LHCN-M2 (cell line): Measurements from ENCODE around the gene SHROOM1. TPM values are rescaled to one million over a fixed set of nuclear protein-coding genes. Genes with fewer than 3 reads are reported as not detected.
"Not testable (repeated sequence)": the region's sequence is repeated elsewhere in the genome, so short reads cannot be mapped to it uniquely, and the experiment has no call there.

Experiments used
- DNase-seq: peaks from one replicate; pipeline ENCODE4 v3.0.0-alpha.2; 2012; ENCODE audit warnings: low read depth
- polyA plus RNA-seq: library from polyadenylated mRNA; unstranded; fragments of >200 nt; gene quantifications from one replicate; pipeline ENCODE4 v1.2.1, GENCODE V29; 2012; ENCODE audit warnings: missing spikeins
- total RNA-seq: library from RNA; depleted of rRNA; stranded (reverse); fragments of >200 nt; gene quantifications from 2 replicates; pipeline ENCODE4 v1.2.3, GENCODE V29; 2014; rRNA removed

The SHROOM1 gene, protein sequence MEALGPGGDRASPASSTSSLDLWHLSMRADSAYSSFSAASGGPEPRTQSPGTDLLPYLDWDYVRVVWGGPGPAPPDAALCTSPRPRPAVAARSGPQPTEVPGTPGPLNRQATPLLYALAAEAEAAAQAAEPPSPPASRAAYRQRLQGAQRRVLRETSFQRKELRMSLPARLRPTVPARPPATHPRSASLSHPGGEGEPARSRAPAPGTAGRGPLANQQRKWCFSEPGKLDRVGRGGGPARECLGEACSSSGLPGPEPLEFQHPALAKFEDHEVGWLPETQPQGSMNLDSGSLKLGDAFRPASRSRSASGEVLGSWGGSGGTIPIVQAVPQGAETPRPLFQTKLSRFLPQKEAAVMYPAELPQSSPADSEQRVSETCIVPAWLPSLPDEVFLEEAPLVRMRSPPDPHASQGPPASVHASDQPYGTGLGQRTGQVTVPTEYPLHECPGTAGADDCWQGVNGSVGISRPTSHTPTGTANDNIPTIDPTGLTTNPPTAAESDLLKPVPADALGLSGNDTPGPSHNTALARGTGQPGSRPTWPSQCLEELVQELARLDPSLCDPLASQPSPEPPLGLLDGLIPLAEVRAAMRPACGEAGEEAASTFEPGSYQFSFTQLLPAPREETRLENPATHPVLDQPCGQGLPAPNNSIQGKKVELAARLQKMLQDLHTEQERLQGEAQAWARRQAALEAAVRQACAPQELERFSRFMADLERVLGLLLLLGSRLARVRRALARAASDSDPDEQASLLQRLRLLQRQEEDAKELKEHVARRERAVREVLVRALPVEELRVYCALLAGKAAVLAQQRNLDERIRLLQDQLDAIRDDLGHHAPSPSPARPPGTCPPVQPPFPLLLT
- 13.3 and 13.4 TPM in 2 replicates for total RNA-seq
- 8.5 TPM for polyA plus RNA-seq

DNA sequence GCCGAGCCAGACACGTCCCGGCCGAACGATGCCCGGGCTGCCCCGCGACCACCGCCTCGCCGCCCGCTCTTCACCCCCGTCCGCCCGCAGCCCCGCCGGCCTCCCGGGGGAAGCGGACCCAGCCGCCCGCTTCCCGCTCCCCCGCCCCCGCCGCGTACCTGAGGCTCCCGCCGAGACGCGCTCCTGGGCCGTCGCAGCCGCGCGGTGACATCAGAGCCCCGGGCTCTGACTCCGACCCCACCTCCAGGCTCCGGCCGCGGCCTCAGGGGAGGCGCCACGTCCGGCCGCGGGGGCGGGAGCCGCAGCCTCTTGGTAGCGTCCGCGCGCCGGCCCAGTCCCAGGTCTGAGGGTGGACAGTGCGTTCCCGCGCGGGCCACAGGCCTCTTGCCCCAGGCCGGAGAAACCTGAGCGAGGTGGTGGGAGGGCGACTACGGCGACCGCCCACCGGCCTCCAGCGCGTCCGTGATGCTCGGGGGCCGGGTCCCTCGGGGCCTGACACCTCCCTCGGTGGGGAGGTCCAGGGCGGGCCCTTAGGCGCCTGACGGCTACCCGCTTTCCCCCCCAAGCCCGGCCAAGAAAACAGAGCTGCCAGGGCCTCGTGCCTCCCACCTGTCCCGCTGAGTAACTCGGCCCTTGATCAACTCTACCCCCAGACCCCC is at the start of gene SHROOM1:
Gene SHROOM1, minus strand, starts transcription at position 212 of the 659 bp plus-strand sequence. CDS start 4,507 bp downstream, outside the sequence.
- peak; percentile 40 for DNase-seq

DNA sequence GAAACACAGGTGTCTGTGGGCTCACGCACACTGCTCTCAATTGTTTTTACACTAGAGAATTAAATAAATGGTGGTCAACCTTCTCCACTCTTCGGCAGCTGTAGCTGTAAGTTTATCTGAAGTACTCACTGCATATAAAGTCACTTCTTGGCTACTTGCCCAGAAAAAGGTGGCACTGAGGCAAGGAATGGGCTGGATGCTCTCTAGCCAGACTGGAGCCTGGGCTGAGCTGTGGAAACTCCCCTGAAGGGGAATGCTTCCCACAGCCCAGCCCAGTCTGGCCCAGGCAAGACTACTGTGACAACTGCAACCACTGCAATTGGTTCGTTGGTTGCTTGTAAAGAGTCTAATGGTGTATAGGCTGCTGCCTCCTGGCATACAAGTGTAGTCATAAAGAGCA is 47.5 kb upstream of the SHROOM1 start:
- peak; percentile 69 for DNase-seq

DNA sequence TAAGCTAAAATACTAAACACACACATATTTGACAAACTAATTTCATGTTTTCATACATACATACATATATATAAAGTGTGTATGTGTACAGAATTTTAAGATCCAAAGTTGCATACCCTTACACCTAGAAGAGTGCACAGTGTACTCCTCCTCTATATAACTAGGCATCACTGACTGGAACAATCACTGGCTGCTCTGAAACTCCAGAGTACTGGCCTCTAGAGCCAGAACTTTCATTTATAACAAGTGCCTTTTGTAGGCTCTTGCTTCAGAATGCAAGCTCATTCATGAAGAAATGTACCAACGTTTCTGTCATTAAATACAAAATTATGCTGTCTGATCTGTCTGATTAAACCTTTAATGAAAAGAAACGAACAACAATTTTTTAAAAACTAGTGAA is 47.0 kb upstream of the SHROOM1 start:
- no peak for DNase-seq

DNA sequence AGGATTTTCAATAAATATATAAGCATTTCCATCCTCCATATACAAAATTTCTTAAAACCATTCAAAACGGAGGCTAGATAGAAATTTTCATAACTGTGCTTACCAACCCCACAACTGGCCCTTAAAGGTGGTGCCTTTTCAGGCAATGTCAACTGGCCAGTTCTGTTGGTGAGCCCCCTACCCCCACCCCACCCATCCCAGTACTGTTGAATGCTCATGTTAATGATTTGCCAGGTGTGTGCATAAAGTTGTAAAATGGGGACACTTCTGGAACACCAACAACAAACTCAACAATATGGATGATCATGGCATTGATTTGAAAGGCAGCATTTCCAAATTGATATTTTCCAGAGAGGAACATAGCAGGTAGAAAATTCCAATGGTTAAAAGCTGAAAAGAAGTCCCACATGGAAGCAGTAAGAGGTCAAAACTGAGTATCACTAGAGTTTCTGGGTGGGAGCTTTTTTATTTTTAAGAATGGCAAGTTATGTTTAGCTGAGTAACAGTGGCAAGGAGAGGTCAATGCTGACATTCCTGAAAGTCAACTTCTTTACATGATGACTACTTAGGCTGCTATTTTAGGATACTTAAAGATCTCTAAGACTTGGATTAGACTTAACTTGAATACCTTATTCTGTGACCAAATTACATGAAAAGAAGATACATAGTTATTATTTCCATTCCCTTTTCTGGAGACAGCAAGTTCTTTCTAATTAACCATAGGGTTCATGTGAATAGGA is 45.7 kb upstream of the SHROOM1 start:
- DNase-seq = no peak

DNA sequence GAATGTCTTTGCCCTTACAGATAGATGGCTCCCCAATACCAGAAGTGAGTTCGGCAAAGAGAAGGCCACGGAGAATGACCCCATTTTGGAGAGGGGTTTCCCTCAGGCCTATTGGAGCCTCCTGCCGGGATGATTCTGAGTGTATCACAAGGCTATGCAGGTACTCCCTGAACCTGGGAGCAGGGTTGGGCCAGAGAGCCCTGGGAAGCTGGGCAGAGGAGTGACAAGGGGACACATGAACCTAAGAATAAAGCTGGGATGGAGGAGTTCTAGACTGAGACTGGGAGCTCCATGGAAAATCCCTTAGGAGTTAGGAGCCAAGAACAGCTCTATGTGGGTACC is 43.5 kb upstream of the SHROOM1 start:
- DNase-seq = no peak

DNA sequence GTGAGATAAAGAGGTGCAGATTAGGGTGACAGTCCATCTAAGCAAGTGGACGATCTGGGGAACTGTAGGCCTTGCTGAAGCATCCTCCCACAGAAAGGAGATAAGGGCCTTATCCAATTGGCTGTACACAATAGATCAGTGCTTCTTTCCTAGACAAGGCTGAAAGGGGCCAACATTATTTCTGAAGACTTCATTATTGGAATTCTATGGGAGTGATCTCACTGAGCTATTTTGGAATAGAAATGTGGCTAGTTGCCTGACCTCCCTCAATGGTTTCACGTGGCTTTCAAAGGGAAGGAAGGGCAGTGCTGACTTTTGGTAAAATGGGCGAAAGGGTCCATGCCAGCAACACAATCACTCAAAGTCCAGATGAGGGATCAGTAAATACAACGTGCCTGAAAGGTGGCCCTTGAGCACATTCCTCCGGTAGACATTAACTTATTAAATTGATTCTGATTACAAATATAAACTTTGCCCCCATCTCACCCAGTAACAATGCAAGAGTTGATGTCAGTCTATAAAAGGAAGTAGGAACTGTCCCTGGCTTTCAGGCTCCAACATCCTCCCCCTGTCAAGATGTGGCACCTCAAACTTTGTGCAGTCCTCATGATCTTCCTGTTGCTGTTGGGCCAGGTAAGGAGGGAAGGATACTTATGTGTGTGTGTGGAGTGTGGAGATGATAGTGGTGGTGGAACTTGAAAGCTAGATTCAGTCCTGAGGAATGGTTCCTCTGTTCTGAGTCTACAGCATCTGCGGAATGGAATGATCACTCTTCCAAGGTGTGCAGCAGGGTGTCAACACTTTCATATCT is 42.9 kb upstream of the SHROOM1 start, which contains the start of gene LEAP2:
Gene LEAP2, plus strand, starts transcription at position 550 of the 811 bp plus-strand sequence. Its CDS starts 27 bp downstream, at position 577.
- DNase-seq = no peak

DNA sequence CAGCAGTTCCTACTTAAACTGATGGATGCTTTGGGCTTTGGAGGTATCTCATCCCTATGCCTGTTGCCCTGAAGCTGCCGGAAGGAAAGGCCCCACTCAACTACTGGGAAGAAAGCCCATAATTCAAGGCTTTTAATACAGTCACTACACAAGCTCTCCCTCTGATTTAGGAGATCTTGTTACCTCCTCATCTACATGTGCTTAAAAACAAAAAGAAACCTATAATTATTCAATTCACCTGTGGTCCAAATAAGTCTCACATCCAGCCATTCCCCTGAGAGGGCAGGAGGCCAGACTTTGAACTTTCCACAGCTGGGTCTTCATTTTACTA is 42.3 kb upstream of the SHROOM1 start:
- no peak for DNase-seq

DNA sequence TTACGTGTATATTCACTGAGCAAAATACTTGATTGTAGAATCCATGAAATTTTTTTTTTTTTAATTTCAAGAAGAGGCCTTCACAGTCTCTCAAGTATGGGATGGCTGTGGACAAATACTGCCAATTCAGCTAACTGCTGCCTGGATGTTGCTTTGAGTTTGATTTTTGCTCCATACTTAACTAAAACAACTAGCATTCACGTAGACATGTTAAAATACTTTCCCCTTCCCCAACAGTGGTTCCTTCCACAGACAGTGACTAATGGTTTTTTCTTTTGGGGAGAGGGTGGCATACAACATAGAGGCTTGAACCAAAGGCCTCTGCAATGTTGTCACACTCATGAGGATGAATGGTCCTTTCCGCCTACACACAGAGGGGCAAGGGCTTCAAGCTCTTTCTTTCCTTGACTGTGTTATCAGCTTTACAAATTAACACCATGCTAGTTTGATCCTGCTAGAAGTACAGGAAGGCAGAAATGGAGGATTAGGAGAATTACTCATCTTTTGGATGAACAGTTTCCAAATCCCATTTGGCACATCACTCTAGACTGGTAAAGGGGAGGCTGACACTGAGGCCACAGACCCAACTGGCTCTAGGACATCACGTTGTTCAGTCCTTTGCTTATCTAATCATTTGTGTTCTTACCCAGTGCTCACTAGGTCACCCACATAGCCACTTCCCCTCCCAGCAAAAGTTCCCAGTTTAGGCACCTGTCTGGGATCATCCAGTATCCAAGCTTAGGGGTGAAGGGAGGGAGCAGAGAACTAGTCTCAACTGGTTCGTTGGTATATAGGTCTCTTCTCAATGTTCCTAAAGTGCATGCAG is 41.2 kb upstream of the SHROOM1 start:
- no peak for DNase-seq

DNA sequence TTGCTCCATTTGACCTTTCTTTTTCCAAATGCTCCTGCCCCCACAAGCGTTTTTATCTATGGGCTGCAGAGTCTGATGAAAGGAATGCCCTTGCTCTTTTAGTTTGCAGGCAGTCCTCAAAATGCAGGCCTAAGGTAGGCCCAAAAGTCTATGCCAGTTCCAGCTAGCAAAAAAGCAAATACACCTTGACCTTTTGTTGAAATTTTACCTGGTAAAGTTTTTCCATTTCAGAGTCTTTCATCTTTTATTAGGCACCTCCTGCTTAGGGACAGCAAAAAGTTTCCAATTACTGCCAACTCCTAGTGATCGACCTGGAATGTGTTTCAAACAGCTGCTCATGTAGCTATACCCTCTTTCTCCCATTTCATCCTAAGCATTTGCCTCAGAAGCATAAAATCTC is 40.4 kb upstream of the SHROOM1 start:
- peak; percentile 23 for DNase-seq

DNA sequence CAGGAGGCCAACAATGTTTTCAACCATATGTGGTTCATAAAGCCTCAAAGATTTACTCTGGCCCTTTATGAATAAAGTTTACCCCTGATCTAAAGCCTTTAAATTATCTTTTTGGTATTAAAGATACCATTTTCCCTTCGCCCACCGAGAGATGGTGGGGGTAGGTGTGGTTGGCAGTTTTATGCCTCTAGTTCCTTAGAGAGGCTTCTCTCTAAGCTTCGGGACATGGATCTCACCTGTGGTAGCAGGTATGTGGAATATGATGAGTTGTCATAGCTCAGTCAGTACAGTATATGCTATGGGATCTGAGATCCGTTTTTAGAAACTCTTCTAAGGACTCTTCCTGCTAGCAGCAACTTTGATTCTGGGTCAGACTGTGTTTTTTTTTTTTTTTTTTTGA is 38.3 kb upstream of the SHROOM1 start:
- DNase-seq = no peak

DNA sequence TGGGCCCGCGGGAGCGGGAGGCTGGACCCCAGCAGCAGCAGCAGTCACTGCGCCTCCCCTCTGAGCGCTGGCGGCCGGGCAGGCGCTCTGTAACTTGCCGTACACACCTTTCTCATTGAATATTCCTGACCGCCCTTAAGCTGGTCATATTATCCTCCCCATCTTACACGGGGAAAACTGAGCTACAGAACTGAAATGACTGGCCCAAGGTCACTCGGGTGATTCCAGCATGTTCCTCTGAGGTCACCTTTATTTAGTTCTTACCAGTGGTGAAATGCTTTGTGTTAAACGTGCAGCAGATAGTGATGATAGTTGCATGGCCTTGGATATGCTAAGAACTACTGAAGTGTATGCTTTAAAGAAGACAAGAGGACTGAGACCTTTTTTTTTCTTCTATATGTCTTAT is 36.6 kb upstream of the SHROOM1 start:
- DNase-seq = no peak

DNA sequence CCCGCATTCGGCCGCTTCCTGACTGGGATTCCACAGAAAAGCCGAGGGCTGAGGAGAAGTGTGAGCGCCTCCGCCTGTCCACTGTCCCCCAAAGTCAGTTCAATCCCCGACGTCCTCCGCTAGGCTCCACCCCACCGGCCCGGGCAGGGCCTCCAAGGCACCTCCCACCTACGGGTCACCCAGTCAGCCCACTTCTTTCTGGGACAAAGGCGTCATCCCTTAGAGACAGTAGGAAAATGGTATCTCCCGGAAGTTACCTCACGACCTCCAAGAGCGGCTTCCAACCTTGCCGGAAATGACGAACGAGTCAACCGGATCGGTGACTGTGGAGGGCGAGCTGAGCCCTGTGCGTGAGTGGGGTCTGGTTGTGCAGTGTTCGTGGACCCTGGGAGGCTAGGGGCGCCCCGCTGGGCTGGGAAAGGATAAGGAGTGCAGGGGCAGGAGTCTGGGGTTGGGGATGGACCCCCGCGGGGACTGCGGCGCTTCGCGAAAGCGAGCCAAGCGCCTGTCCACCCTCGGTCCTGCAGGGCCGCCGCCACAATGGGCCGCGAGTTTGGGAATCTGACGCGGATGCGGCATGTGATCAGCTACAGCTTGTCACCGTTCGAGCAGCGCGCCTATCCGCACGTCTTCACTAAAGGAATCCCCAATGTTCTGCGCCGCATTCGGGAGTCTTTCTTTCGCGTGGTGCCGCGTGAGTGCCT is 36.0 kb upstream of the SHROOM1 start, which contains the start of the genes GDF9 and UQCRQ:
Gene GDF9, minus strand, starts transcription at position 128 of the 704 bp plus-strand sequence. CDS start 1,936 bp downstream, outside the sequence.
Gene UQCRQ, plus strand, starts transcription at position 301 of the 704 bp plus-strand sequence. Its CDS starts 240 bp downstream, at position 541.
- DNase-seq = peak; percentile 100

DNA sequence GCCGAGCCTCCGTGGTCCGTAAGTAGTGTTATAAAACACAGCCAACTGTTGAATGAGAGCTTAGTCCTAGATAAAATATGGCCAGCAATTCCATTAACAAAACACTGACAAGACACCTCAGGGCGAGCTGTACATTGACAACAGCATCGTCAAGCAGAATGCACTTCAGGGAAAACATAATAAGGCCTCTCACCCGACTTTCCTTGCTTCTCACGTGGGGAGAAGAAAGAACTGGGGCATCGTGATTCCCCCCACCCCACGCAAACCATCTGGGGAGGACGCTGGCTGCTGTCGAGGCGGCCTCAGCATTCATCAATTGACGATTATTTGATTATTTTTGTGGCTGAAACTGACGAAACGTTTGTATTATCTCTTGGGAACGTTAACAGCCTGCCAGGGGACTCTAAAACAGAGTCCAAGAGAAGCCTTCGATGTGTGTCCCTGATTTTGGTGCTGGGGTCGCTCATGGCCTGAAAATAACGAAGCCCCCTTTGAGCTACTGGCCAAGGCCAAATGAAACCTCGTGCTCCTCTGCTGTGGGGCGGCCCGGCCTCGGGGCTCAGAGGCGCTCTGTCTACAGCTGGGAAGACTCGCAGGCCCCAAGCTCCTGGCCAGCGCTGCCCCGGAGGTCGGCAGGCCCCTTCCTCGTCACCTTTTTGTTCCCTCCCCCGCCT is 35.4 kb upstream of the SHROOM1 start:
- no peak for DNase-seq

DNA sequence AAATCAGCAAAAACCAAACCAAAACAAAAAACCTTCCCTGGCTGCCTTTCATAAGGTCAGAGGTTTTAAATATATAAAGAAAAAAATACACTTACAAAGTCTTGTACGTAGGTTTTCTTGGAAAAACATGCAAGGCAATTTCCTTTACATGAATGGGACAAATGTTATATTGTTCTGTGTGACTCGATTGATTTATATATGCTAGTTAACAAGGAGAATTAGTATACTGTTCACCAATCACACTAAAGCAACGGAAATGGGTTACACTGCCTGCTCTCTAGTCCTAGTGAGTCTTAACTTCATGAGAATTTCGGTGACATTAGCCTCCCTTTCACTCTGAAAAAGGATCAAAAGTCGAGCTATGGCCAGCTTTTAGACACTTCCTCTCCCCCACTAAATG is 30.3 kb upstream of the SHROOM1 start:
- no peak for DNase-seq

DNA sequence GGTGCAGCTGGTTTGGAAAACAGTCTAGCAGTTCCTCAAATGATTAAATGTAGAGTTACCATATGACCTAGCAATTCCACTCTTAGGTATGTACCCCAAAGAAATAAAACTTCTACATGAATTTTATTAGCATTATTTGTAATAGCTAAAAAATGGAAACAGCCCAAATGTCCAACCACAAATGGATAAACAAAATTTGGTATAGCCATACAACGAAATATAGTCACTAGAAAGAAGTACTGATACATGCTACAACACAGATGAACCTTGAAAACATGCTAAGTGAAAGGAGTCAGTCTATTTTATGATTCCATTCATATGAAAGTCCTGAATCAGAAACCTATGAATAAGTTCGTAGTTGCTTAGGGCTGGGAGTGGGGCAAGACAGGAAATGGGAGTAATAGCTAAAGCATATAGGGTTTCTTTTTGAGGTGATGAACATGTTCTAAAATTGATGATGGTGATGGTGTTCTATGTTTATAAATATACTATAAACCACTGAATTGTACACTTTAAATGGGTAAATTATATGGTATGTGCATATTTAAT is 29.5 kb upstream of the SHROOM1 start:
- DNase-seq = no peak

DNA sequence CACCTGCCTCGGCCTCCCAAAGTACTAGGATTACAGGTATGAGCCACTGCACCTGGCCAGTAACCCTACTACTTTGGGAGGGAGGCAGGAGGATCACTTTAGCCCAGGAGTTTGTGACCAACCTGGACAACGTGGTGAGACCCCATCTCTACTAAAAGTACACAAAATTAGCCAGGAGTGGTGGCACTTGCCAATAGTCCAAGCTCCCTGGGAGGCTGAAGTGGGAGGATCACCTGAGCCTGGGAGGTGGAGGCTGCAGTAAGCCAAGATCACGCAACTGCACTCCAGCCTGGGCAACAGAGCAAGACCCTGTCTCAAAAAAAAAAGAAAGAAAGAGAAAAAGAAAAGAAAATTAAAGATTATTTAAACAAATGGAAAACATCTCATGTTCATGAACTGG is 25.6 kb upstream of the SHROOM1 start:
- no peak for DNase-seq

DNA sequence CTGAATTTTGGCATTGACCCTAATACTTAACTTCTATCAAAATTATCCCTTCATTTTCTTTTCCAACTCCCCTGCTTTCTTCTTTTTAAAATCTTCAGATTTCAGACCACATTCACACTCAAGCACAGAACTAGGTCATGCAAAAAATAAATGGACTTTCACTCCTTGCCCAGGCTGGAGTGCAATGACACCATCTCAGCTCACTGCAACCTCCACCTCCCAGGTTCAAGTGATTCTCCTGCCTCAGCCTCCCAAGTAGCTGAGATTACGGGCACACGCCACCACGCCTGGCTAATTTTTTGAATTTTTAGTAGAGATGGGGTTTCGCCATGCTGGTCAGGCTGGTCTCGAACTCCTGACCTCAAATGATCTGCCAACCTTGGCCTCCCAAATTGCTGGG is 24.5 kb upstream of the SHROOM1 start:
- not testable (repeated sequence) for DNase-seq

DNA sequence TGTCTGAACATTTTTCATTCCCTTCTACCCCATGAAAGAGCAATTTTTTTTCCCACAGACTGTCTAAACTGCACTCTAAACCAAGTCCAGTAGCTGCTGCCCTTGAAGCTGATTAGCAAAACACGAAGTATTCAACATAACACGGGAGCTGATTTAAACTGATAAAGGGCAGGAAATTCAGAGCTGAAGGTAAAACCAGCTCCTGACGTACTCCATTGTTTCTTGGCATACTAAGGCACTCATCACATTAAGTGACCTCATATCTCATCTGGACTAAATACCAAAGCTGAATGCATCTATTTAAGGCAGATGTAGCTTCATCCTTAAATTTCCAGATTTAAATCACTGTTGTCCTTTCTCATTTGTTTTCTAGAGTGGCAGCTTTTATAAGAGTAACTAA is 23.9 kb upstream of the SHROOM1 start:
- no peak for DNase-seq
